Small intestine (tissue), 7 donors: ENCODE data around the gene FGF12. TPM values are rescaled to one million over a fixed set of nuclear protein-coding genes. Genes with fewer than 3 reads are reported as not detected.

Experiments used
- DNase-seq, 2 donors: peaks; one replicate each; pipeline versions ENCODE4 v3.0.0 to v3.0.0-alpha.2; 2013
- FAIRE-seq: peaks from 2 replicates; lab custom pipeline; 2012; peaks lifted over from hg19 to GRCh38; lab: Jason Lieb, UNC
- H3K27ac ChIP-seq, 3 donors: one replicate each; pipeline ENCODE4 v1.5.1; 2013; ENCODE audit warnings: low read length in 2 of 3, mild to moderate bottlenecking in 2 of 3, control low read depth in 1 of 3, inconsistent platforms in 1 of 3, low read depth in 1 of 3, moderate library complexity in 1 of 3
- H3K27me3 ChIP-seq, 3 donors: one replicate each; pipeline ENCODE4 v1.6.1; 2013; ENCODE audit warnings: low read length in 3 of 3, inconsistent platforms in 1 of 3; ENCODE audit not compliant: control insufficient read depth in 3 of 3, insufficient read depth in 3 of 3
- H3K36me3 ChIP-seq, 3 donors: one replicate each; pipeline ENCODE4 v1.6.1; 2013; ENCODE audit warnings: low read length in 3 of 3, inconsistent platforms in 1 of 3, low read depth in 1 of 3, mild to moderate bottlenecking in 1 of 3, moderate library complexity in 1 of 3; ENCODE audit not compliant: control insufficient read depth in 3 of 3, insufficient read depth in 2 of 3
- H3K4me1 ChIP-seq, 3 donors: one replicate each; pipeline ENCODE4 v1.6.1; 2013; ENCODE audit warnings: low read length in 2 of 3, inconsistent platforms in 1 of 3, low read depth in 1 of 3, mild to moderate bottlenecking in 1 of 3, moderate library complexity in 1 of 3; ENCODE audit not compliant: control insufficient read depth in 3 of 3, insufficient read depth in 2 of 3
- H3K4me3 ChIP-seq, 3 donors: one replicate each; pipeline ENCODE4 v1.5.1; 2013; ENCODE audit warnings: low read length in 3 of 3, control low read depth in 1 of 3, inconsistent platforms in 1 of 3, low read depth in 1 of 3, mild to moderate bottlenecking in 1 of 3, moderate library complexity in 1 of 3
- H3K9me3 ChIP-seq, 2 donors: one replicate each; pipeline ENCODE4 v1.6.1; 2013; ENCODE audit warnings: low read depth in 1 of 2, low read length in 1 of 2; ENCODE audit not compliant: control insufficient read depth in 2 of 2, insufficient read depth in 1 of 2
- WGBS, 3 donors: extraction: QIAGEN DNeasy Blood & Tissue Kit; methylation state at CpG; one replicate each; pipeline ENCODE4 v1.1.7; 2013; 5-methylcytosine and 5-hydroxymethylcytosine counted together
- polyA plus RNA-seq, 4 donors: library from polyadenylated mRNA; stranded (reverse) in 3 of 4; unstranded in 1 of 4; fragments of 200-250 nt in 3 of 4; fragments of 120-200 nt in 1 of 4; gene quantifications; one replicate each; pipeline versions ENCODE4 v1.2.1 to v1.2.3, GENCODE V29; 2013
- donor health status: healthy with polysubstance abuse.
- donor health status: control.
- donor health status: control.
- donor health status: Bipolar disorder and iron deficiency.
- donor health status: healthy.

Gene FGF12
- polyA plus RNA-seq, 4 donors = 0.39 to 1.1 (median 0.43) TPM; not detected in 1

DNA sequence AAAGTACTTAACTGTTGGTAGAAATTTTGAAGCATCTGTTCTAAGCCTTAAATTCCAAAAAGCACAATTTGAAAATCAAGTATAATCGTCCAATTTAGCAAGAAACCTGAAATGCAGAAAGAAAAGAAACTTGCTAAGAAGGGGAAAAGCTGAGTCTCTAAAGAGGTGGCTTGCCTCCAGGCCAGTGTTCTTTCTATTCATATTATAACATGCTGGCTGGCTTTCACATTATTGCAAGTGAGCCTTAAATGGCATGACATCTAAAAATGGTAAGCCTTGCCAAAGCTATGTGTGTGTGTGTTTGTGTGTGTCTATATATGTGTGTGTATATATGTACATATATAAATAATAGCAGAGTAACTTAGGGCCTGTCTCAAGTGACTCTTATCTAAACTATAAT, 89.5 kb downstream of the FGF12 start:
- FAIRE-seq (no peak), DNase-seq (no peak)
- 71 to 73% (median 71%) methylated on average over 1 of the region's 1 CpG for WGBS, 3 donors
- H3K4me3 ChIP-seq = no peak overlapping the region
- H3K27ac ChIP-seq = no peak overlapping the region
- H3K9me3 ChIP-seq = no peaks in the 10 kb centered on the region
- H3K27me3 ChIP-seq = no peaks in the 10 kb centered on the region
- H3K4me1 ChIP-seq = no peaks in the 10 kb centered on the region
- no peaks in the 10 kb centered on the region for H3K36me3 ChIP-seq

DNA sequence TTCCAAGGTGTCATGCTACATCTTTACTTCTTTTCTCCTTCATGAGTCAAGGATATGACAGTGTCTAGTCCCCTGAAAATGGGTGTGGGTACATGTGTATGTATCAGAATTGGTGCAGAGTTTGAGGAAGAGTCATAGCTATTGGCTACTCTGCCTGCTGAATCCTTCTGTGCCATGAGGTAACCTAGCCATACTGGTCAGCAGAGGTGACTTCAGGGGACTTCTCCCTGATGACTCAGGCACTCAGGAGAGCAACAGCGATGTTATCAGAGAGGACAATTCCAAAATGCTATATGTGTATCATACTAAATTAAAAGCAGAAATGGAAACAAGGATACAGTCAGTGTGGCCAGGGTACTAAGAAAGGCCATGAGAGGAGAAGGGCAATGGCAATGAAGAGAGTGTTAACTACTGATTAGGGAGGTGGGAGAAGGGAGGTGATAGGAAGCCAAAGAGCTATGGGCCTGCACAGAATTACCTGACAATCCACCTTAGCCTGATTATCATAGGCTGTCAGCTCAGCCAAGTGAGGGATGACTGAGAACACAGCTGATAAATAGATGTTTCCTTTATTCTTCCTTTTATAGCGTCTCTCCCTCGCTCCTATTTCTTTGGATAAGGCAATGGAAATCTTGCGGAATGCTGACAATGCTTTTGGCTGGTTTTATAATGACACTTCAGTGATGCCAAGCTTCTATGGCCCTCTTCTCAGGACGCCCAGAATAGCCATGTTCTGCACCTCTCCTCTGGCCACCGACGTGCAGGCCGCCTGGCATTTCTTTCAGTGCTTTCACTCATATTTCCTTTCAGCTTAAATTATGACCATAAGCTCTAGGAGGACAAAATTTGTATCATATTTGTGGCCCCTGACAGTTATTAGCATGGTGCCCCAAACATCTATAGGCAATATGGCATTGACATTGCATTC, 90.6 kb downstream of the FGF12 start:
- H3K27me3 ChIP-seq = no peaks in the 10 kb centered on the region
- H3K36me3 ChIP-seq = no peaks in the 10 kb centered on the region
- no peaks in the 10 kb centered on the region for H3K4me1 ChIP-seq
- 86 to 91% (median 88%) methylated on average over 8 of the region's 8 CpGs for WGBS, 3 donors
- H3K27ac ChIP-seq = no peak overlapping the region
- DNase-seq (no peak), FAIRE-seq (no peak)
- no peak overlapping the region for H3K4me3 ChIP-seq
- H3K9me3 ChIP-seq = no peaks in the 10 kb centered on the region

DNA sequence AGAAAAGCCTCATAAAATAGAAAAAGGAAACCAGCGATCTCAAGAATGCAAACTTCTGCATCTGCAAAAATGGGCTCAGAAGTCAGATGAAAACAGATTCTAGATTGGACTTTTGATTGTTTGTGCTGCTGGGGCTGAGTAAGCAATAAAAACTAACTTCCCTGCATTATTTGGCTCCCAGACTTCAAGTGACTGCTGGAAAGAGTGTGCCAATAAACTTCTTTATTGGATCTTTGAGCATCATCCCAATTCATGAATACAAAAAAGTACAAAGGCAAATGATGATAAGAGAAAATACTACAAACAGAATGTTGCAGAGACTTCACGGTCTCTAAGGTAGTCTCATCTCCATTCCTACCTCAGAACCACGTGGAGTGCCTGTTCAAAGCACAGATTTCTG, 97.9 kb downstream of the FGF12 start:
- no peak for DNase-seq
- Histone ChIP-seq H3K36me3 (no peaks in the 10 kb centered on the region), H3K4me1 (no peaks in the 10 kb centered on the region), H3K27me3 (no peaks in the 10 kb centered on the region), H3K27ac (no peak overlapping the region), H3K4me3 (no peak overlapping the region), H3K9me3 (no peaks in the 10 kb centered on the region)
- no peak for FAIRE-seq
- WGBS, 3 donors = 64 to 72% (median 65%) methylated on average over 3 of the region's 3 CpGs

DNA sequence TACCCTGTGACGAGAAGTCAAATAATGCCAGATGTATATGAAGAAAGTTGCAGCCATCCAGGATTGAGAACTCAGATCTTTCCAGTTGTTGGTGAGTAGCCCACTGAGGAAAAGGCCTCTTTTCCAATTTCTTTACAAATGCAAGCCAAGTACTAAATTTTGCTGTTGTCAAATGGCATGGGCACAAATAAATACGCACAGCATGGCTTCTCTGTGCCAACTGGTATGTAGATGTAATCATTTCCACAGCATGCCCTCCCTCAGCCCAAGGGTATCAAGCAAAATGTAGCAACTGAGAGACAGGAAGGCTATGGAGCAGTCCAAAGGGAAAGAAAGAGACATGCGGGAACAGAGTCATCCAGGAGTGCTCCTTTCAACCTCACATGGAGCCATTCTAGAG, 105.4 kb downstream of the FGF12 start:
- no peak for FAIRE-seq
- 76 to 77% (median 76%) methylated on average over 3 of the region's 3 CpGs for WGBS, 3 donors
- no peaks in the 10 kb centered on the region for H3K9me3 ChIP-seq
- no peaks in the 10 kb centered on the region for H3K36me3 ChIP-seq
- no peaks in the 10 kb centered on the region for H3K4me1 ChIP-seq
- DNase-seq = no peak
- H3K27ac ChIP-seq = no peak overlapping the region
- H3K4me3 ChIP-seq = no peak overlapping the region
- peaks cover 0 to 2% (median 0%) of the 10 kb centered on the region in 3 donors for H3K27me3 ChIP-seq

DNA sequence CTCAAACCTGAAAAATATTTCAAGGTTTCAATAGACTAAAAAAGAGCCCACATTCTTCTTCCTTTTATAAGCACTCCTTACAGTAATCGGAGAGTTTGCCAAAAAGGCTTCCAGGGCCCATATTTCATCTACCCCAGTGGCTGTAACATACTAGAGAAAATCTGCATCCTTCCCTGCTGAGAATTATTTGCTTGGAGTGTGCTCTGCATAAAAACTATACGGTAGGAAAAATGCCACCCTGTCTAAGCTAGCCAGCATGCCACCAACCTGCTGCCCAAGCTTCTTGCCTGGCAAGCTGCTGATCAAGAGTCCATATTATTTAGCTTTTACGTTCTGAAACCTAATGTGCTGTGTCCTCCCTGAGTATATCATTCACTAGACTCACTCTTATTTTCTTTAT, 107.1 kb downstream of the FGF12 start:
- Histone ChIP-seq H3K9me3 (no peaks in the 10 kb centered on the region), H3K27ac (no peak overlapping the region), H3K36me3 (no peaks in the 10 kb centered on the region), H3K27me3 (peaks cover 0 to 2% (median 0%) of the 10 kb centered on the region in 3 donors), H3K4me3 (no peak overlapping the region), H3K4me1 (no peaks in the 10 kb centered on the region)
- FAIRE-seq (no peak), DNase-seq (no peak)
- 72 to 77% (median 76%) methylated on average over 3 of the region's 3 CpGs for WGBS, 3 donors

DNA sequence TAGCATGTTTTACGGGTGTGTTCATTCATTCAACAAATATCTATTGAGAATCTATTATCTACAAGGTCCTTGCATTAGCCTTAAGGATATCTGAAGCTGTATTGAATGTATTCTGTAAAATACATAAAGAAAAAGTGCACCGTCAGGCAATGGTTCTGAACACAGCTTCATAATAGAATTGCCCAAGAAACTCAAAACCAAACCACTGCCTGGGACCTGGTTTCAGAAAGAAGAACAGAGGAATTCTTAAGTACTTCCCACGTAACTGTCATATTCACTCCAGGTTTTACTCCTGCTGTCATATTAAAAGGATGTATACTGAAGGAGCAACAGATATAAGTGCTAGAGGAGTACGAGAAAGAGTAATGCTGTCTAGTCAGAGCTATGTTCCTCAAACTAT, 115.9 kb downstream of the FGF12 start:
- H3K9me3 ChIP-seq = no peaks in the 10 kb centered on the region
- FAIRE-seq = no peak

DNA sequence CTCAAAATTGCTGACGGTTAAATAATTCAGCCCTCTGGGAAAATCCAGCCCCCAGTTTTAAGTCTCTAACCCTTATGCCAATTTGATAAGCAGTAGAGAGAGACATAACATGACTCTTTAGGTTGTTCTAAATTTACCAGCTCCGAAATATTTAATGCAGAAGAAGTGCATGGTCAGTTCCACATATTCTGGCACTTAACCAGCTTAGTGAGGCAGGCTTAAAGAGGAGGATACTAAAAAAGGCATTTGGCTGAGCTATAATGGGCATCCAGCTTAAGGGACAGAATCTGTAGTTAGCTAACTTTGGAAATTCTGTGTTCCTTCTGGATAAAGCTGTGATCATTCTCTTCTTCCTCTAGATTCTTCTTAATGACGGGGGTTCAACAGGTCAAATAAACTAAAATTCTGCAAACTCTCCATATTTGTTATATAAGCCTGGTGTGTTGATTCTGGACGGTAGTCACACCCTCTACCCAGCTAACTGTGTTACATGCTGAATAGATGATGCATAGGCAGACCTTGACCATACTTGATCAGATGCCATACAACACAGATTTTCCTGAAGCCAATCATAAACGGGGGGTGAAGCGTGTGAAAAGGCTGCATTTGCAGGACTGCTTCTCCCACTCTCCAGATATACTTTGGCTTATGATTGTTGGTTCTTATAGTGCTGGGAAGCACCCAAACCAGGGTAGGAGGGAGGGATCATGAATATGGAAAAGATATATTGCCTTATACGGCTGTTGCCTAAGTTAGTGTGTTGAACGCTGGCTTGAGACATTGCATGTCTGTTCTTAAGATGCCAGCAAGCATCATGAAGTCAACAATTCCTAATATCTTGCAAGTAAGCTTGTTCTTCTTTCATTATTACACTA, 118.4 kb downstream of the FGF12 start:
- FAIRE-seq (no peak), DNase-seq (no peak)
- WGBS, 3 donors = 73 to 78% (median 78%) methylated on average over 8 of the region's 8 CpGs
- H3K27ac ChIP-seq = no peak overlapping the region
- H3K36me3 ChIP-seq = no peaks in the 10 kb centered on the region
- no peaks in the 10 kb centered on the region for H3K9me3 ChIP-seq
- H3K4me1 ChIP-seq = no peaks in the 10 kb centered on the region
- no peaks in the 10 kb centered on the region for H3K27me3 ChIP-seq
- no peak overlapping the region for H3K4me3 ChIP-seq

More for the DNA sequence above, 115.9 kb downstream of the FGF12 start:
- no peak for DNase-seq
- Histone ChIP-seq H3K27me3 (no peaks in the 10 kb centered on the region), H3K36me3 (no peaks in the 10 kb centered on the region), H3K27ac (no peak overlapping the region), H3K4me1 (no peaks in the 10 kb centered on the region), H3K4me3 (no peak overlapping the region)
- WGBS, 3 donors = 74 to 83% (median 81%) methylated on average over 4 of the region's 4 CpGs

DNA sequence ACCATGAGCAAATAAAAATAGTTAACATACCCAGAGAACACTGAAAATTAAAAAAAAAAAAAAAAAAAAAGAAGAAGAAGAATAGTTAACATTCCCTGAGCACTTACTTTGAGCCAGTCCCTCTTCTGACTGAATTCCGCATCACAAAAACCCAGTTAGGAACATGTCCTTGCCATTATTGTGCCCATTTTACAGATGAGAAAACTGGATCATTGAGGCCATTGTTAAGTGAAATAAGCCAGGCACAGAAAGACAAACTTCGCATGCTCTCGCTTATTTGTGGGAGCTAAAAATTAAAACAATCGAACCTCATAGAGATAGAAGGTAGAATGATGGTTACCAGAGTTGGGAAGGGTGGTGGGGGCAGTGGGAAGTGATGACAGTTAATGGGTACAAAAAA, 119.5 kb downstream of the FGF12 start:
- H3K36me3 ChIP-seq = no peaks in the 10 kb centered on the region
- WGBS, 3 donors = 92 to 93% (median 92%) methylated on average over 4 of the region's 4 CpGs
- no peaks in the 10 kb centered on the region for H3K9me3 ChIP-seq
- no peak overlapping the region for H3K27ac ChIP-seq
- FAIRE-seq = no peak
- H3K4me1 ChIP-seq = no peaks in the 10 kb centered on the region
- DNase-seq = no peak
- H3K27me3 ChIP-seq = no peaks in the 10 kb centered on the region
- H3K4me3 ChIP-seq = no peak overlapping the region
